ENCODE data around the gene AMMECR1. TPM values are rescaled to one million over a fixed set of nuclear protein-coding genes. Genes with fewer than 3 reads are reported as not detected.
"Not testable (repeated sequence)": the region's sequence is repeated elsewhere in the genome, so short reads cannot be mapped to it uniquely, and the experiment has no call there.

The AMMECR1 gene
- total RNA-seq, 1 experiment from 2014 or later = 22.9 TPM

DNA sequence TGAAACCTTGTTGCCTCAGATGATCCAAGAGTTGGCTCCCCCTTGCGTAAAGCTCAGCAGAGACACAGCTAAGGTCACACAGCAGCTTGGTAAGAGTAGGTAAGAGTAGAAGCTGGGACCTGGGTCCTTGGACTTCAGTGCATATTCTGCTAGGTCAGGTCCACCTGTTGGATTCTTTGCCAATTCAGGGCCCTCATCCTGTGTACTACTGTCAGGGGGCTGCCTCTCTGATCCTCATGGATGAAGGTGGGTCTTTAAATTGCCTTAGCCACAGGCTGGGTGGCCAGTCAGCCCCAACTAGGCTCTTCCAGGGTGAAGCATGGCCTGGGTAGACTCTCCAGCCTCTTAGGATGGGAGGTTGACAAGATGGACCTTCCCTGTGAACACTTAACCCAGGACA lies 155.8 kb downstream of the AMMECR1 start:
- DNase-seq (ENCODE audit: low read depth) = no peak
- in situ Hi-C loops (cut with HindIII; ENCODE audit: low pct_unique_long_range_greater_than_20kb, low sequenced_read_pairs) = no loop called here

GRCh38 chrX:110161361-110161686 lies 156.6 kb downstream of the AMMECR1 start:
- in situ Hi-C loops (cut with HindIII; ENCODE audit: low pct_unique_long_range_greater_than_20kb, low sequenced_read_pairs) = no loop called here
- DNase-seq (ENCODE audit: low read depth) = no peak

GRCh38 chrX:110159865-110160264 lies 158.0 kb downstream of the AMMECR1 start:
- in situ Hi-C loops (cut with HindIII; ENCODE audit: low pct_unique_long_range_greater_than_20kb, low sequenced_read_pairs) = no loop called here
- no peak for DNase-seq (ENCODE audit: low read depth)

GRCh38 chrX:110159235-110159634 lies 158.7 kb downstream of the AMMECR1 start:
- in situ Hi-C loops (cut with HindIII; ENCODE audit: low pct_unique_long_range_greater_than_20kb, low sequenced_read_pairs) = no loop called here
- no peak for DNase-seq (ENCODE audit: low read depth)

GRCh38 chrX:110157444-110157843 lies 160.4 kb downstream of the AMMECR1 start:
- DNase-seq (ENCODE audit: low read depth) = no peak
- in situ Hi-C loops (cut with HindIII; ENCODE audit: low pct_unique_long_range_greater_than_20kb, low sequenced_read_pairs) = no loop called here

DNA sequence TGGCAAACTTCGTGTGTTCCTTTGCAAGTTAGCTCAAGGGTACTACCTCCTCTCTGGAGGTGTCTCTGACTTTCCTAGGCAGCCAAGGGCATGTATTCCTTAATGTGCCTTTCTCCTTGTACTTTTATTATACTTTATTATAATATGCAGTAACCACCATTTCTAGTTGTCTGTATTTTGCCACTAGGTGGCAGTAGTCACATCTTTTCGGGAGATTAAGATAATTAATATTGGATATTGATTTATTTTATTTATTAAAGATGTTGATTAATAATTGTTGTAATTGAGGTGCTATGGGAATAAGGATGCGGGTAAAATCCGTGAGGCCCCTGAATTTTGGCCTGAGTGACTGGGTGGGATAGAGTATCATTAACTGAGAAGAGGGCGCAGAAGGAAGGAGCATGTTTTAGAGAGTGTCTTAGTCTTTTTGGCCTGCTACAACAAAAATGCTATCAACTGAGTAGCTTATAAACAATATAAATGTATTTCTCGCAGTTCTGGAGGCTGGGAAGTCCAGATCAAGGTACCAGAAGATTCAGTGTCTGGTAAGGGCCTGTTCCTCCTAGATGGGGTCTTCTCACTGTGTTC lies 161.6 kb downstream of the AMMECR1 start:
- no peak for DNase-seq (ENCODE audit: low read depth)
- in situ Hi-C loops (cut with HindIII; ENCODE audit: low pct_unique_long_range_greater_than_20kb, low sequenced_read_pairs) = no loop called here

GRCh38 chrX:110155759-110156158 lies 162.1 kb downstream of the AMMECR1 start:
- in situ Hi-C loops (cut with HindIII; ENCODE audit: low pct_unique_long_range_greater_than_20kb, low sequenced_read_pairs) = no loop called here
- no peak for DNase-seq (ENCODE audit: low read depth)

- in situ Hi-C loops (cut with HindIII; ENCODE audit: low pct_unique_long_range_greater_than_20kb, low sequenced_read_pairs) = not testable (repeated sequence)
Observed at GRCh38 chrX:110154328-110154727, 163.6 kb downstream of the AMMECR1 start.

DNA sequence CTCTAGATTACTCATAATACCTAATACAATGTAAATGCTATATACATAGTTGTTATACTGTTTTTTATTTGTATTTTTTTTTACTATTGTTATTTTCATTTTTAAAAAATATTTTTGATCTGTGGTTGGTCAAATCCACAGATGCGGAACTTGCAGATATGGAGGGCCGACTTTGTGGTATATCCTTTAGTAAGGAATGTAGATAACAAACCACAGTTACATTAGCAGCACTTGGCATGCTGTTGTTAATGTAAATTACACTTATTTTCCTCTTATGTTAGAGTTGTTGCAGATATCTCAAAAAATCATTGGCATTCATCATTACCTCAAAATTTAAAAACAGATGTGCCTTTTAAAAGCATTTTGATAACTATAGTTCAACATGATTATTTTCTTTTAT lies 164.0 kb downstream of the AMMECR1 start:
- in situ Hi-C loops (cut with HindIII; ENCODE audit: low pct_unique_long_range_greater_than_20kb, low sequenced_read_pairs) = no loop called here

More at GRCh38 chrX:110154328-110154727, 163.6 kb downstream of the AMMECR1 start:
- DNase-seq (ENCODE audit: low read depth) = peak; percentile 25

GRCh38 chrX:110153244-110153643 lies 164.6 kb downstream of the AMMECR1 start:
- DNase-seq (ENCODE audit: low read depth) = no peak
- in situ Hi-C loops (cut with HindIII; ENCODE audit: low pct_unique_long_range_greater_than_20kb, low sequenced_read_pairs) = no loop called here

More for the DNA sequence above, 164.0 kb downstream of the AMMECR1 start:
- no peak for DNase-seq (ENCODE audit: low read depth)

DNA sequence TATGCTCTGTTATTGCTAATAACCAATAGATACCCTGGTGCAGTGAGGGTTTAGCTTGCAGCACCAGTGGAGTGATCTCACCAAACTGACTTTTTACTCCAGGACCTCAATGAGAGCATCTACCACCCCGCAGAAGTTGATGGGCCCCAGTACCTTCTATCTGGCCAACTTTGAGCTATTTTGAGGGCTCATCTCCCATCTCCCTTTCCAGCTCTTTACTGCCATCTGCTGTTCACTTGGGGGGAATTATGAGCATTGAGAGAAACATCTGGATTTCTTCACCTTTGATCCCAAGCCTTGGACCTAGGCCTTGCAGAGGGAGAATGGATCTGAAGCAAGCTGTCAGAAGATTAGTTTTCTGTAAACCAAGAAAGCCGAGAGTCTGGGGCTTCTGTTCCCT lies 171.4 kb downstream of the AMMECR1 start:
- in situ Hi-C loops (cut with HindIII; ENCODE audit: low pct_unique_long_range_greater_than_20kb, low sequenced_read_pairs) = no loop called here
- DNase-seq (ENCODE audit: low read depth) = peak; percentile 35

- in situ Hi-C loops (cut with HindIII; ENCODE audit: low pct_unique_long_range_greater_than_20kb, low sequenced_read_pairs) = no loop called here
Observed at GRCh38 chrX:110145854-110146253, 172.0 kb downstream of the AMMECR1 start.

GRCh38 chrX:110145311-110145710 lies 172.6 kb downstream of the AMMECR1 start:
- in situ Hi-C loops (cut with HindIII; ENCODE audit: low pct_unique_long_range_greater_than_20kb, low sequenced_read_pairs) = no loop called here
- DNase-seq (ENCODE audit: low read depth) = no peak

More at GRCh38 chrX:110145854-110146253, 172.0 kb downstream of the AMMECR1 start:
- no peak for DNase-seq (ENCODE audit: low read depth)

Other genes starting within 250 kb of the AMMECR1 start
- gene RTL9, start 40.8 kb upstream of the AMMECR1 start, total RNA-seq (2014; rRNA removed; shearing (Covaris generic); ENCODE audit: low replicate concordance) = 0.07 TPM in 1 of 2 replicates, not detected in the other

Data from Caki2 (cell line).